ENCODE results near the gene SYTL2.
"Not testable (repeated sequence)": the region's sequence is repeated elsewhere in the genome, so short reads cannot be mapped to it uniquely, and the experiment has no call there.

- TF ChIP-seq POLR2A, CTCF (IDR thresholded peaks at IDR 0.05): not testable (repeated sequence)
These were observed 30.0 kb upstream of the SYTL2 start for GRCh38 chr11:85840932-85841331.
